COLO668 (cell line): Measurements from ENCODE around the gene GLIPR1L2.
"Not testable (repeated sequence)": the region's sequence is repeated elsewhere in the genome, so short reads cannot be mapped to it uniquely, and the experiment has no call there.

Experiments
- DNase-seq: peaks from one replicate; lab custom pipeline; 2025; ENCODE audit not compliant: unreplicated experiment; lab: John Stamatoyannopoulos, UW

Gene GLIPR1L2

DNA sequence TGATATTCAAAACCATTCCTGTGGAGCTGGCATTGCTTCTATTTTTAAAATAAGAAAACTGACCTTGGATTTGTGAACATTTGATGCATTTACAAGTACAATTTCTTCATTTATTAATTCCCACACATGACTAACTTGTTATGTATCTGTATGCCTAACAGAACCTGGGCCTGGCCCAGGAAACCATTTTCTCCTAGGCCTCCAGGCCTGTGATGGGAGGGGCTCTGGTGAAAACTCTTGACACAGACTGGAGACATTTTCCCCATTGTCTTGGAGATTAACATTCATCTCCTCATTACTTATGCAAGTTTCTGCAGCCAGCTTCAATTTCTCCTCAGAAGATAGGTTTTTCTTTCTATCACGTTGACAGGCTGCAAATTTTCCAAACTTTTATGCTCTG is 42.0 kb downstream of the GLIPR1L2 start:
- no peak for DNase-seq

- DNase-seq: no peak
Measured at GRCh38 chr12:75437564-75437963, 46.7 kb downstream of the GLIPR1L2 start.

DNA sequence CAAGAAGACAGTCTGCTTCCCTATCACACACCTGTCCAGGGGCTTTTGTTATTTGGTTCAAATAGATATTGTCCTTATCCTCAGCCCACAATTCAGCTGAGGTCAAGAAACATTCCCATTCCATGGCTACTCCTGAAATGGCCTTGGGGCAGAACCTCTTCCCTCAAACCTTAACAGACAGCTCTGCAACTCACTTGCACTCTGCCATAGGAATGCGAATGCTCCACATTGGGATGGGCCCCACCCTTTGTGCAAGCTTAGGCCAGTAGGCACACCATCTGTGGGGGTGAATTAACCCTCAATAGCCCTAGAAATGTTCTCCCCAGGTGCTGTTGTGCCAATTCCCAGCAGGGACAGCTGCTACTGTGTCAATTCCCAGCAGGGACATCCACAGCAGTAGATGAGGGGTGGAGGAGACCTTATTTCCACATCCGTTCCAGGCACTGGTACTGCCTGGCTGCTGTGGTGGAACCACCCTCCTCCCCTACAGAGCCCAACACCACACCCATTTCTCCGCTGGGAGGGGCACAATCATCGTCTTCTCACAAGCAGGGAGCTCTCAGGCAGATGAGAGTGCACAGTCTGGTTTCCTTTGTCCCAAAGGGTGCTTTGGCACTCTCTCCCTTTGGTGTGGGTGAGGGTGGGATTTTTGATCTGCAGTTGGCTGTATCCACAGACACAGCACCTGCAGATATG is 47.3 kb downstream of the GLIPR1L2 start:
- no peak for DNase-seq

DNA sequence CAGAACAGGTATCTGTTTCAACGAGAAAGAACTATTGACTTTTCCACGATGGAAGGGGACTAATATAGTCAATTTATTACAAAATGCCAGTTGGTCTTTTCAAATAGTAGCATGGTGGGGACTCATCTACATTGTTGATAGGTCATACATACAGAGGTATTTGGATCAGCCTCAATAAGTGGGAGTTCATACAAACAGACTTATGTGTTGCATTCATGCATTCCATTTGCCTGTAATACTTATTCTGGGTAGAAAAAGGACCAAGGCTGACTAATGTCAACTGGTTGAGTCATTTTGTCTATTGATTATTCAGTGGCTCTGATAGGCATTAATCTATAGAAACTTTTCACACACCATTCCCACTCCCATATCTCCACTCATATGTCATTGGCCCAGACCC is 48.2 kb downstream of the GLIPR1L2 start:
- DNase-seq: no peak

DNA sequence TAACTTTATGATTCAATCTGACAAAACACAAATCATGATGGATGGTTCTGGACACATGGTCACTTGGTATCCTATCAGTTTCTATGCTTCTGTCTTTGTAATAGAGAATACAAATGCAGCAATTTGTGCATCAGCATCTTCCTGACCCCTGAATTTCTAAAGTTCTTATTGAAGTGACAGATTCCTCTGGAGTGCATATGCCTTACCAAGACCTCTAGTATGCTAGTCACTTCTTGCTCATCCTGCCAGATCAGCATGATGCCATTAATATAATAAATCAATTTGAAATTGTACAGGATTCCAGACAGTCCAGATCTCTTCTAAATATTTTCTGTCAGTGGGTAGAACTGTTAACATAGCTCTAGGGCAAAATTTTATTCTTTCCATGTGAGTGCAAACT is 49.0 kb downstream of the GLIPR1L2 start:
- DNase-seq: no peak

- DNase-seq: not testable (repeated sequence)
Measured at GRCh38 chr12:75441687-75442449, 51.0 kb downstream of the GLIPR1L2 start.

DNA sequence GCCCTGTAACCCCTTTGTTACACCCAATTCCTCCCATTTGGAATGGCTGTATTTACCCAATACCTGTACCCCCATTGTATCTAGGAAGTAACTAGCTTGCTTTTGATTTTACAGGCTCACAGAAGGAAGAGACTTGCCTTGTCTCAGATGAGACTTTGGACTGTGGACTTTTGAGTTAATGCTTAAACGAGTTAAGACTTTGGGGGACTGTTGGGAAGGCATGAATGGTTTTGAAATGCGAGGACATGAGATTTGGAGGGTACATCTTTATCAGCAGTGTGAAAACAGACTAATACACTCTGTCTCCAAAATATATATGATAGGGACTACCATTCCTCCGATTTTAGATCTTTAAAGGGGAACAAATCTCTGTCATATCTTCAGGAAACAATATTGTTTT is 51.6 kb downstream of the GLIPR1L2 start:
- DNase-seq: not testable (repeated sequence)

DNA sequence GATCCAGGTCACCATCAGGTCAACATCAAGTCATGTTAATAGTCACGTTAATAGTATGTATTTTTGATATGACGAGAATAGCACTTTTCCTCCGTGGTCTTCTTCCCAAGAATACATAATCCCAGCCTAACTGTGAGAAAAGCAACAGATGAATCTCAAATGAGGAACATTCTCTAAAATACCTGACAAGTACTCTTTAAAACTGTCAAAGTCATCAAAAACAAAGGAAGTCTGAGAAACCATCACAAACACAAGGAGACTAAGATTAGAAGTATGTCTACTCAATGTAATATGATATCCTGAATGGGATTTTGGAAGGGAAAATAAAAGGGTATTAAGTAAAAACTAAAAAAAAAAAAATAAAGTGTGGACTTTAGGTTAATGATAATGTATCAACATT is 52.8 kb downstream of the GLIPR1L2 start:
- no peak for DNase-seq

DNA sequence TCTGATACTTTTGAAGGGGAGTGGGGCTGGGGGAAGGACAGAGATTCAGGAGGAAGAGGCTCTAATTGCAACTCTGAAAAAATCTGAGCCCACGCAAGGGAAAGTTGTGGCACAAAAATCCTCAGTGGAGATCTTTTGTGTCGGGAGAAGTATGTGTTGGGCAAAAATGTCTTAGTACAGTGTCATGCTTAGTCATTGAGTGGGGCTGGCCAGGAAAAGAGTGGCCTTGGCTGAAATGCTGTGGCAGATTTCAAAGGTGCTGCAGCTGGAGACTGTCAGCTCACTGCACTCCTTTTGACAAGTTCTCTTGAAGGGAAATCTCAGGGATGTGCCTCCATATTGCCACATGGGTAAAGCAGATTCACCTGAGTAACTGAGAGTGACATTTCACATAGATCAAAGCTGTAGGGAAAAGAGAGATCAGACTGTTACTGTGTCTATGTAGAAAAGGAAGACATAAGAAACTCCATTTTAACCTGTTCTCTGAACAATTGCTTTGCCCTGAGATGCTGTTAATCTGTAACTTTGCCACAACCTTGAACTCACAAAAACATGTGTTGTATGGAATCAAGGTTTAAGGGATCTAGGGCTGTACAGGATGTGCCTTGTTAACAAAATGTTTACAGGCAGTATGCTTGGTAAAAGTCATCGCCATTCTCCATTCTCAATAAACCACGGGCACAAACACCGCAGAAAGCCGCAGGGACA is 53.7 kb downstream of the GLIPR1L2 start:
- no peak for DNase-seq

DNA sequence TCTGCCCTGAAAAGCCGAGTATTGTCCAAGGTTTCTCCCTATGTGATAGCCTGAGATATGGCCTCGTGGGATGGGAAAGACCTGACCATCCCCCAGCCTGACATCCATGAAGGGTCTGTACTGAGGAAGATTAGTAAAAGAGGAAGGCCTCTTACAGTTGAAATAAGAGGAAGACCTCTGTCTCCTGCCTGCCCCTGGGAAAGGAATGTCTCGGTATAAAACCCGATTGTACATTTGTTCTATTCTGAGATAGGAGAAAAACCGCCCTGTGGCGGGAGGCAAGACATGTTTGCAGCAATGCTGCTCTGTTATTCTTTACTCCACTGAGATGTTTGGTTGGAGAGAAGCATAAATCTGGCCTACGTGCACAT is 54.2 kb downstream of the GLIPR1L2 start:
- DNase-seq: not testable (repeated sequence)

GRCh38 chr12:75446857-75447256 is 56.0 kb downstream of the GLIPR1L2 start:
- no peak for DNase-seq

DNA sequence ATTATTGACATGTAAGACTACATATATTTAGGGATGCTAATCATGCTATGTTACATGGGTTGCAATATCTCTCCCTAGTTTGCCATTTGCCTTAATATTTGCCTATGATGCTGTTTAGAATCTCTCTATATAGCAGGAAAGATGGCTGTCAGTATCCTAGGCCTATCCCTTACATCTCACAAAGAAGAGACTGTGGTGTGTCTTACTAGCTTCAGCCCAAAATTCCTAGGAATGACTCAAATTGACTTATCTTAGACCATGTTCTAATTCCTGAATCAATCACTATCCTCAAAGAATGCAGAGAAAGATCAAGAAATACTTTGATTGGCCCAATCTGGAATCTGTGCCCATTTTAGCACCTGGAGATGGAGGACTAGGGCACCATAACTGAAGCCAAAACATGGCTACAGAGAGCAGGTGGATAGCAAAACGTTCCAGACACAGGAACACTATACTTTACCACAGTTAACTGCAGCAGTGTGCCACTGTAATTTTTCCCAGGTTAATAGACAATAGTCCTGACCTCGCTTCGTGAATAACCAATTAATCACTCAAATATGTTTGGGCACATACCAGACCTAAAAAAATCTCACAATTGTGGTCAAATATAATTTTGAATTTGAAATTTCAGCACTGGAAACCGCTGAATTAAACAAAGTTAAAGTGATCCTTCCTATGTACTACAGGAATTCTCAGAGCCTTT is 57.0 kb downstream of the GLIPR1L2 start:
- no peak for DNase-seq

GRCh38 chr12:75452675-75453330 is 61.9 kb downstream of the GLIPR1L2 start:
- no peak for DNase-seq

DNA sequence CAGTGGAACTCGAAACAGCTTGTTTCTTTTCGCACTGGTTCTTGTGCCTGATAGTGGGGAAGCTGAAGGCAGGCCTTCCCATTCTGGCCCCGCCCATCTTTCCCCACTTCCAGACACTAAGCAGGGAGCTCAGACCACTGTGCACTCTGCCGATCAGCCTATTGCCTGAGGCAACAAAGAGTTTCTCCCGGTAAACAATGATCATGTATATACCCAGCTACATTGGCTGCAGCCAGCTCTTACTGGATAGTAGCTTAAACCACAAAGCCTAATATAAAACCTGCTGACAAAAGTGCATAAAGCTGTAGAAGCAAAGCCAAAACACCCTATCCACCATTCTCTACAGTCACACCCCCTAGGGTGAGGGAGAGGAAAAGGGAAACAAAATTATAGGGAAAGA is 65.0 kb downstream of the GLIPR1L2 start:
- no peak for DNase-seq

- DNase-seq: no peak
Measured at GRCh38 chr12:75457191-75457590, 66.3 kb downstream of the GLIPR1L2 start.

DNA sequence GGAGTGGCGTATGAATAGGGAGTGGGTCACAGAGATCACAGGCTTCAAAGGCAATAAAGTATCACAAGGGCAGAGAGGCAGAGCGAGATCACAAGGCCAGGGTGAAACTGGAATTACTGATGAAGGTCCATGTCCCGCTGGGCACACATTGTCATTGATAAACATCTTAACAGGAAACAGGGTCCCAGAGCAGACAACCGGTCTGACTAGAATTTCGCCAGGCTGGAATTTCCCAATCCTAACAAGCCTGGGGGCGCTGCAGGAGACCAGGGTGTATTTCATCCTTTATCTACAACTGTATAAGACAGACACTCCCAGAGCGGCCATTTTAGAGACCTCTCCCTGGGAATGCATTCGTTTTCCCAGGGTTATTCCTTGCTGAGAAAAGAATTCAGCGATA is 67.0 kb downstream of the GLIPR1L2 start:
- not testable (repeated sequence) for DNase-seq

DNA sequence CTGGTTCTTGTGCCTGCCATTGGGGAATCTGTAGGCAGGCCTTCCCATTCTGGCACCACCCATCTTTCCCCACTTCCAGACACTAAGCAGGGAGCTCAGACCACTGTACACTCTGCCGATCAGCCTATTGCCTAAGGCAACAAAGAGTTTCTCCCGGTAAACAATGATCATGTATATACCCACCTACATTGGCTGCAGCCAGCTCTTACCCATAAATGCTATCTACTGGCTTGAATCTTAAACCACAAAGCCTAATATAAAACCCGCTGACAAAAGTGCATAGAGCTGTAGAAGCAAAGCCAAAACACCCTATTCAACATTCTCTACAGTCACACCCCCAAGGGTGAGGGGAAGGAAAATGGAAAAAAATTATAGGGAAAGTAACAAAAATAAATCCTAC is 68.9 kb downstream of the GLIPR1L2 start:
- DNase-seq: no peak

DNA sequence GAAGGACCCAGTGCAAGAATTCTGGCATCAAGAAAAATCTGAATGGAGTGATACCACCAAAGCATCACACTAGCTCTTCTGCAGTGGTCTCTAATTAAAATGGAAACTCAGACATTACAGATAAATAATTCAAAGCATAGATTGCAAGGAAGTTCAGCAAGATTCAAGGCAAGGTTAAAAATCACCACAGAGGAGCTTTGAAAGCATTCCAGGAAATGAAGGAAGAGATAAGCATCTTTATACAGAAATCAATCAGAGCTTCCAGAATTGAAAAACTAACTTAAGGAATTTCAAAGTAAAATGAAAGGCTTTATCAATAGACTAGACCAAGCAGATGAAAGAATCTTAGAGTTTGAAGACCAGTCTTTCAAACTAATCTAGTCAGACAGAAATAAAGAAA is 69.3 kb downstream of the GLIPR1L2 start:
- no peak for DNase-seq

- DNase-seq: no peak
Measured at GRCh38 chr12:75471902-75472890, 81.3 kb downstream of the GLIPR1L2 start.

DNA sequence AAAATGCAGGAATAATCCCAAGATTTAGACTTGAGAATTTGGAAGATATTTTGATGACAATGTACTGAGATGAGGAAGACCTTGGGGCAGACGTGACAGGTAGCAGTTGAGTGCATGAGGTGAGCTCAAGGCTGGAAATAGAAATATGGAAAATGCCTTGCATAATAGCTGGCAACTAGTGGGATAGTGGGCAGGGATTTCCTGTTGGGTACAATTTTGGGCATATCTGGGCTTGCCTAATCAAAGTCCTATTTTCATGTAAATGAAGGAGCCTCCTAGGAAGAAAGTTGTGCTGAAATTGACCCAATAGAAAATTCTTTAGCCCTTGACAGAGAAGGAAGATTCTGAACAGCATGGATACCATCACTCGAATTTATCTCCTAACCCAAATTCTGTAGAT is 83.2 kb downstream of the GLIPR1L2 start:
- no peak for DNase-seq
